H1 (cell line): Measurements from ENCODE around the gene L3MBTL4. TPM values are rescaled to one million over a fixed set of nuclear protein-coding genes. Genes with fewer than 3 reads are reported as not detected.

Experiments
- ATF3 ChIP-seq: IDR thresholded peaks from 2 replicates; pipeline ENCODE4 v1.6.1; 2011; ENCODE audit warnings: low read depth, mild to moderate bottlenecking, low read length; ENCODE audit not compliant: insufficient read depth
- CHD1 ChIP-seq: IDR thresholded peaks from 2 replicates; pipeline ENCODE4 v1.6.1; 2012; ENCODE audit warnings: low read depth, low read length, improper control_type of control experiment
- CHD7 ChIP-seq: fragments of 300-600 bp; sonication (generic); IDR thresholded peaks from 2 replicates; pipeline ENCODE4 v1.7.1; 2012; ENCODE audit warnings: low read length, moderate library complexity, mild to moderate bottlenecking, inconsistent platforms; ENCODE audit not compliant: insufficient replicate concordance
- EP300 ChIP-seq, 2 experiments: IDR thresholded peaks; 1 replicate in 1 of 2; 2 replicates in 1 of 2; pipeline ENCODE4 v1.6.1; 2011 to 2012; ENCODE audit warnings: low read depth in 2 of 2, low read length in 2 of 2, mild to moderate bottlenecking in 2 of 2, borderline replicate concordance in 1 of 2, inconsistent platforms in 1 of 2, moderate library complexity in 1 of 2
- JUN ChIP-seq: IDR thresholded peaks from 2 replicates; pipeline ENCODE4 v1.6.1; 2011; ENCODE audit warnings: low read depth, mild to moderate bottlenecking, improper control_type of control experiment, low read length
- PHF8 ChIP-seq: fragments of 200-600 bp; sonication (generic); conservative IDR thresholded peaks from 2 replicates; pipeline ENCODE4 v1.7.1; 2012; ENCODE audit warnings: low read depth, mild to moderate bottlenecking, inconsistent platforms, low read length, moderate library complexity
- RBBP5 ChIP-seq: IDR thresholded peaks from 2 replicates; pipeline ENCODE4 v1.7.1; 2012; ENCODE audit warnings: low read depth, mild to moderate bottlenecking, inconsistent platforms, low read length, moderate library complexity, borderline replicate concordance
- RXRA ChIP-seq: IDR thresholded peaks from 2 replicates; pipeline ENCODE4 v1.6.1; 2011; ENCODE audit warnings: low read depth, mild to moderate bottlenecking, low read length, moderate library complexity; ENCODE audit not compliant: insufficient read depth
- SUZ12 ChIP-seq: fragments of 200-600 bp; sonication (generic); IDR thresholded peaks from 2 replicates; pipeline ENCODE4 v1.6.1; 2012; ENCODE audit warnings: mild to moderate bottlenecking, inconsistent platforms, low read length, moderate library complexity, mixed read lengths
- polyA plus RNA-seq, 7 experiments: library from polyadenylated mRNA; depleted of rRNA in 3 of 7; stranded (reverse) in 5 of 7; unstranded in 2 of 7; fragments of >200 nt in 5 of 7; fragments of 200-250 nt in 2 of 7; gene quantifications; 1 replicate in 5 of 7; 2 replicates in 1 of 7; 4 replicates in 1 of 7; pipeline versions ENCODE4 v1.2.1 to v1.2.3, GENCODE V29; 2011 to 2013; ENCODE audit warnings: missing spikeins in 2 of 7, mixed read lengths in 2 of 7
- total RNA-seq: library from RNA; stranded (reverse); fragmentation: NEBNext Ultra II Directional; extraction: Animal tissue kit (Norgen Biotek cat#: 25700); gene quantifications from 2 replicates; pipeline ENCODE4 v1.2.1, GENCODE V29; 2021

The L3MBTL4 gene
- total and polyA plus RNA-seq, 2 of the 8 experiments (the other 6 are each of a cell fraction or from before 2014, with no cell fraction given), result 1.0 to 2.1 TPM

GRCh38 chr18:6266212-6266611 is 148.5 kb downstream of the L3MBTL4 start (continued):
- TF ChIP-seq CHD7 (no peak), ATF3 (no peak), JUN (no peak), EP300 (IDR thresholded peaks at IDR 0.05; ENCODE audit: borderline replicate concordance in 1 of 2, low read depth in 2 of 2, low read length in 2 of 2) (no peak), RBBP5 (no peak), SUZ12 (no peak), RXRA (no peak), PHF8 (no peak), CHD1 (no peak)
